ENCODE data around the gene LRP1-AS. TPM values are rescaled to one million over a fixed set of nuclear protein-coding genes. Genes with fewer than 3 reads are reported as not detected.
A peak's percentile ranks its signal among the peaks of the same experiment; 100 is the strongest.

LRP1-AS gene
- total RNA-seq, 2 donors from 2014 or later = not detected

- ATAC-seq (replicated peaks in 1 of 2) (no peak), DNase-seq (no peak)
- H3K36me3 Mint-ChIP-seq (ENCODE audit: insufficient read depth in 2 of 2) = peaks cover 7 to 28% of the 10 kb centered on the region in 2 donors
- H3K9me3 Mint-ChIP-seq = no peaks in the 10 kb centered on the region
- H3K4me1 Mint-ChIP-seq (ENCODE audit: low read depth) = peaks cover 48% of the 10 kb centered on the region
- H3K27me3 Mint-ChIP-seq (ENCODE audit: low read depth) = no peaks in the 10 kb centered on the region
- no peak overlapping the region for H3K4me3 Mint-ChIP-seq
- peak overlapping the region; percentile 9 for H3K27ac Mint-ChIP-seq
Observed at GRCh38 chr12:57098546-57098945, 48.9 kb downstream of the LRP1-AS start.

DNA sequence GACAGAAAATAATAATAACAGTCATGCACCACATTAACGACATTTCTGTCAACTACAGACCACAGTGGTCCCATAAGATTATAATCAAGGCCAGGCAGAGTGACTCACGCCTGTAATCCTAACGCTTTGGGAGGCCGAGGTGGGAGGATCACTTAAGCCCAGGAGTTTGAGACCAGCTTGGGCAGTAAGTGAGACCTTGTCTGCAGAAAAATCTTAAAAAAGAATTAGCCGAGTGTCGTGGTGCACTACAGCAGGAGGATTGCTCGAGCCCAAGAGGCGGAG lies 49.9 kb downstream of the LRP1-AS start:
- no peaks in the 10 kb centered on the region for H3K9me3 Mint-ChIP-seq
- peaks cover 51% of the 10 kb centered on the region for H3K4me1 Mint-ChIP-seq (ENCODE audit: low read depth)
- ATAC-seq (replicated peaks in 1 of 2) (no peak), DNase-seq (no peak)
- H3K27me3 Mint-ChIP-seq (ENCODE audit: low read depth) = no peaks in the 10 kb centered on the region
- H3K27ac Mint-ChIP-seq = no peak overlapping the region
- peaks cover 7 to 22% of the 10 kb centered on the region in 2 donors for H3K36me3 Mint-ChIP-seq (ENCODE audit: insufficient read depth in 2 of 2)
- no peak overlapping the region for H3K4me3 Mint-ChIP-seq

GRCh38 chr12:57096748-57097553 lies 50.5 kb downstream of the LRP1-AS start:
- Mint-ChIP-seq H3K4me1 (ENCODE audit: low read depth) (peaks cover 51% of the 10 kb centered on the region), H3K36me3 (ENCODE audit: insufficient read depth in 2 of 2) (peaks cover 7 to 22% of the 10 kb centered on the region in 2 donors), H3K9me3 (no peaks in the 10 kb centered on the region), H3K27me3 (ENCODE audit: low read depth) (no peaks in the 10 kb centered on the region), H3K4me3 (no peak overlapping the region), H3K27ac (peak overlapping the region; percentile 35)
- DNase-seq (no peak), ATAC-seq (replicated peaks in 1 of 2) (no peak)

- Mint-ChIP-seq H3K27ac (peak overlapping the region; percentile 35), H3K27me3 (ENCODE audit: low read depth) (no peaks in the 10 kb centered on the region), H3K4me3 (no peak overlapping the region), H3K36me3 (ENCODE audit: insufficient read depth in 2 of 2) (peaks cover 7 to 25% of the 10 kb centered on the region in 2 donors), H3K4me1 (ENCODE audit: low read depth) (peaks cover 54% of the 10 kb centered on the region), H3K9me3 (no peaks in the 10 kb centered on the region)
- no peak for ATAC-seq (replicated peaks in 1 of 2)
- DNase-seq = no peak
Observed at GRCh38 chr12:57096099-57096572, 51.3 kb downstream of the LRP1-AS start.

DNA sequence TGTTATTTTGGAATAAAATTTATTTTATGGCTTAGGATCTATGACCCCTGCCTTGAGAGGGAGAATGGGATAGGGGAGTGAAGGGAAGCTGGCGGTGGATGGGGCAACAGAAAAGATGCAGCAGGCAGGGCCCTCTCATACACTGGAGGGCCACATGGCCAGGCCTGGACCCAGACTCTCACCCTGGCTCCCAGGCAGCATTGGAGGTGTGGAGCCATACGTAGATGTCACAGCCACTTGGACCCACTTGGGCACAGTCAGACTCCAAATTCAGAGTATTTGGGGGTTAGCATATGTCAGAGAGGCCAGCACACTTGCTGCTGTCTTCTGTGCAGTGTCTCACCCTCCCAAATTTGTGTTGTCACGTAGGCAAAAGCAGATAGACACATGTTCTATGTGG lies 52.0 kb downstream of the LRP1-AS start:
- DNase-seq (no peak), ATAC-seq (replicated peaks in 1 of 2) (no peak)
- Mint-ChIP-seq H3K27me3 (ENCODE audit: low read depth) (no peaks in the 10 kb centered on the region), H3K4me3 (no peak overlapping the region), H3K36me3 (ENCODE audit: insufficient read depth in 2 of 2) (peaks cover 7 to 23% of the 10 kb centered on the region in 2 donors), H3K9me3 (no peaks in the 10 kb centered on the region), H3K4me1 (ENCODE audit: low read depth) (peaks cover 61% of the 10 kb centered on the region), H3K27ac (peak overlapping the region; percentile 74)

Other genes starting within 250 kb of the LRP1-AS start
- gene SDR9C7, start 213.2 kb downstream of the LRP1-AS start, total RNA-seq = under 1 TPM in 1 of 2 donors, not detected in 1; 0.14 TPM
- 1 to 10 TPM; 1.5 to 2.1 TPM for gene RDH16, start 190.0 kb downstream of the LRP1-AS start, total RNA-seq
- 10 to 100 TPM in 1 of 2 donors, 1 to 10 TPM in 1; 9.7 to 10.3 TPM for gene ZBTB39, start 141.1 kb downstream of the LRP1-AS start, total RNA-seq
- 1 to 10 TPM; 4.2 to 4.4 TPM for gene TAC3, start 131.1 kb downstream of the LRP1-AS start, total RNA-seq
- 10 to 100 TPM; 11.4 to 13.4 TPM for gene MYO1A, start 97.5 kb downstream of the LRP1-AS start, total RNA-seq
- 100 to 1,000 TPM; 114 to 119 TPM for gene NEMP1, start 68.8 kb downstream of the LRP1-AS start, total RNA-seq
- 10 to 100 TPM; 30.7 to 31.0 TPM for gene NAB2, start 58.5 kb downstream of the LRP1-AS start, total RNA-seq
- gene STAT6, start 36.3 kb downstream of the LRP1-AS start, total RNA-seq = 100 to 1,000 TPM; 178 to 191 TPM
- gene LRP1, start 19.1 kb downstream of the LRP1-AS start, total RNA-seq = 1 to 10 TPM; 3.2 to 4.8 TPM
- gene NXPH4, start 69.2 kb upstream of the LRP1-AS start, total RNA-seq = 1 to 10 TPM; 1.5 to 2.3 TPM
- 100 to 1,000 TPM; 507 to 550 TPM for gene SHMT2, start 82.1 kb upstream of the LRP1-AS start, total RNA-seq
- 1 to 10 TPM; 3.5 to 4.2 TPM for gene STAC3, start 103.6 kb upstream of the LRP1-AS start, total RNA-seq

Measured in activated T-cell treated with anti-CD3 and anti-CD28 coated beads, Interleukin-2, amount 50 U/mL, for 72 hours (primary cell).